Measurements from ENCODE around the gene MORC4.

The MORC4 gene

DNA sequence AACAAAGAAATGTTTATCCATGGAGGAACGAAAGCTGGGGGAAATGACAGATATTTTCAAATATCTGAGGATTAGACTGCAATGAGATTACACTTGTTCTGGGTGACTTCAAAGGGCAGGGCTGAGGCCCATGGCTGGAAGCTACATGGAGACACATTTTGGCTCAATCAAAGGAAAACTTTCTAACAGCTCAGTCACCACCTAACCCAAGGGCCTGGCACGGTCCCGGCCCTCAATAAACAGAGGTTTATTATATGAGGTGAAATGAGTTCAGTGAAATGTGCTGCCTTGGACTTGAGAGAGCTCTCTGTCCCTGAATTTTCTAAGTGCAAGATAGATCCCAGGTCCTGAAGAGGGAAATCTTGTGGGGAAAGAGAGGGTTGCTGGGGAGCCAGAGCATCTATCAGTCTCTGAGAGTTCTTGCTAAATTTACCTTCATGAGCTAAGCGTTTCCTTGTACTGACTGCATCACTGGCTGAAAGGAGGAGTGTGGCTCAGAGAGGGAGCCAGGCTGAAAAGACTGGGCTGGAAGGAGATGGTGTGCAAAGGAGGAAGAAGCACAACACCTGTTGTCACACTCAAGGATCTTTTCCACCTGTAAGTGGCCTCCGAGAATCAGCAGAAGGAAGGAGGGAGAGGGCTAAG lies 94.8 kb downstream of the MORC4 start:
- no peak for DNase-seq

- no peak for DNase-seq
Measured at GRCh38 chrX:106903856-106904528, 96.0 kb downstream of the MORC4 start.

DNA sequence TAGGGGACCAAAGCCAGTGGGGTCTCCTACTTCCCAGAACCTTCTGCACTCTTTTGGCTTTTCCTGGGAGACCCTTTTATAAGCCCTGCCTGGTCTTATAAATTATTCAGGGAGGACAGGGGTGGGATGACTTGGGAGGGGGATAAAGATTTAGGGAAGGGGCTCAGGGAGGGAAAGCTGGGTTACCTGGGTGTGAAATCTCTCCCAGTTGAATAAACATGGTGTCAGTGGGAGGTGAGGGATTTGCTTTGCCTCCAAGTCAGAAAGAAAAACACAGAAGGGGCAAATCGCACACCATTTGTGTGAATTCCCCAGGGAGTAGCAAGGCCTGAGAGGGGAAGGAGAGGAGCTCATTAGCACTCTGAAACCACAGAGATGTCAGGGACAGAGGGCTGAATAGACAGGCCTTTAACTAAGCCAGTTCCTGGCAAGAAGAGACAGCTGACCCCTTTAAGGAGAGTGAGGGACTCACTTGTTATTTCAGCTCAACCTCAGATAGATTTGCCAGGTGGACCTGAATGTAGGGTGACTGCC lies 96.7 kb downstream of the MORC4 start, which contains the start of gene RIPPLY1:
RIPPLY1 (minus strand) TSS at position 51 of the 534 bp plus-strand sequence. CDS start 54 bp downstream, outside the sequence.
- DNase-seq = no peak

- DNase-seq = no peak
Measured at GRCh38 chrX:106902684-106903083, 97.3 kb downstream of the MORC4 start.

DNA sequence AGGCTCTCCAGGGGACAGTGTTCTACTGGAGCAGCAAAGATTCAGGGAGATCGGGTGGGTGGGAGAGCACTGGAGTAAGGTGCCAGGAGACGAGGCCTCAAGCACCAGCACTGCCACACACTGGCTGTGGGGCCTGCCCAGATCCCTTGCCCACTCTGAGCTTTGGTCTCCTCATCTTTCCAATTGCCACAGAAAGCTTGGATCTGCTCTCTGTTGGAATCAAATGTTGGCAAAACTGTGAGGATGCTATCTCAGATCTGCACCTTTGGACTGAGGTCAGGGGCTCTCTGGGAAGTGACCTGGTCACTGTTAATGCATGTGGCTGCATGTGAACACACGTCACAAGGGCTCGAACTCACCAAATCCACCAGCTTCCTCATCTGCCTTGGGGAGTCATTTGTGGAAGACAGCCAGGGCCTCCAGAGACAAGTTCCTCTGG lies 98.2 kb downstream of the MORC4 start:
- no peak for DNase-seq

DNA sequence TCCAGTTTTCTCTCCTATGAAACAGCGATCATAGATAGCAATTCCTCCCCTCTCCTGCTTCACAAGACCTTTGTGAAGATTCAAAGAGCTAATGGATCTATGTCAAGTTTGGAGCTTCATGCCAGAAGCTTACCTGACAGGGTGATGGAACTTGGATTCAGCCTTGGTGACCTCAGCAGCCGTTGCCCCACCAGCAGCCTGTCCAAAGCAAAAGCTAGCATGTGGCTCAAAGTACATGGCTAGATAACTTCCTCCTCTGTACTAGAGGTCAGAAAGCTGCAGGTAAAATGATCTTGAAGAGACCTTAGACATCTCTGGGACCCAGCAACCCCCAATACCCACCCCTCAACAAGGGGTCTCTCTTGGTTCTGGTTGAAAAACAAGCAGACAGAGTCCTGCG lies 98.7 kb downstream of the MORC4 start:
- no peak for DNase-seq

DNA sequence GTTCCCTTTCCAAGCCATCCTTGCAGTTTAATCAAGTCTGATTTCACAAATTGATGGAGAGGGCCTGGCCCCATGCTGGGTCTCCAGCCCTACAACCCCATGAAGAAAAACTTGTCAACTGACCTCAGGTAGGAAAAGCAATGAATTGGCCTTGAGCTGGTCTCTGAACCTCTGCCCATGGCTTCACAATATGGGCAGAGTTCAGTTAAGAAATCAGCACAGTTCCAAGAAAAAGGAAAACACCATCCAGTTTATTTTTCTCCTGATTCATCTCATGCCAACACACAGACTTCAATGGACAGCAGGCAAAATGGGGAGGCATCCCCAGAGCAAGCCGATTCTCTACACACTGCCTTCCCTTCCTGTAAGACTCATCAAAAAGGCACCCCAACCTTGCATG lies 100.2 kb downstream of the MORC4 start:
- no peak for DNase-seq

DNA sequence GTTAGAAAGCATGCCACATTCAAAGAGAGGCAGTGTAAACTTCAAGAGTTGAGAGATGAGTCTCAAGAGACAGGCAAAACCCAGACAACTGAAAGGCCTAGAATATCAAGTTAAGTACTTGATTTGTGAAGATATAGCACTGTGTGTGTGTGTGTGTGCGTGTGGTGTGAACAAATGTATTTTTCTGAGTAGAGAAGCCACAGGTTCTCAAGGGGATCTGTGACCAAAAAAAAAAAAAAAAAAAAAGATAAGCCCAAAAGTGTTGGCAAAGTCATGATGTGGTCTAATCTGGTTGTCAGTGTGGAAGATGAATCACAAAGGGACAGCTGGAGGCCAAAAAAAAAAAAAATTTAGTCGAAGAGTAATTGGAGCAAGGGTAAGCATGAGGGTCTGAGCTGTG lies 100.7 kb downstream of the MORC4 start:
- DNase-seq = no peak

DNA sequence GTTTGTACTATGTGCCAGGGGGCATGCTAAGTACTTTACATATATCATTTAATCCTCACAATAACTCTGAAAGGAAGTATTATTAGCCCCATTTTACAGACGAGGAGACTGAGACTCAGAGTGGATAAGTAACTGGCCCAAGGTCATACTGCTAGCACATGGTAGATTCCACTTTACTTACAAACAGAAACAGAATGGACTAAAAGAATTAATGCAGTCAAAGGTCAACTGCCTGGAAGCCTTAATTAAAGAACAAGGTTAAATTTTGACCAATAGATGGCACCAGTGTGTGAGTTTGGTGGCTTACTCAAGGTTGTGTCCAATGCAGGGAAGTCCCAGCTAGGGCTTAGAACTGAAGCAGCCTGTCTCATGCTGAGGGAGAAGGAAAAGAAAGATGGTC lies 101.5 kb downstream of the MORC4 start:
- no peak for DNase-seq

GRCh38 chrX:106897259-106897658 lies 102.8 kb downstream of the MORC4 start:
- DNase-seq = no peak

GRCh38 chrX:106894978-106895452 lies 105.0 kb downstream of the MORC4 start:
- no peak for DNase-seq

GRCh38 chrX:106894392-106894909 lies 105.6 kb downstream of the MORC4 start:
- DNase-seq = peak; percentile 31

GRCh38 chrX:106891762-106892460 lies 108.1 kb downstream of the MORC4 start:
- no peak for DNase-seq
